IPS DF 19.7 (cell line): ENCODE measurements around the gene CYP8B1.

Source experiments
- DNase-seq: peaks from one replicate; pipeline ENCODE4 v3.0.0-alpha.2; 2013; ENCODE audit warnings: low read depth, low spot score

Gene CYP8B1

GRCh38 chr3:42852441-42852840 lies 23.2 kb downstream of the CYP8B1 start:
- no peak for DNase-seq

DNA sequence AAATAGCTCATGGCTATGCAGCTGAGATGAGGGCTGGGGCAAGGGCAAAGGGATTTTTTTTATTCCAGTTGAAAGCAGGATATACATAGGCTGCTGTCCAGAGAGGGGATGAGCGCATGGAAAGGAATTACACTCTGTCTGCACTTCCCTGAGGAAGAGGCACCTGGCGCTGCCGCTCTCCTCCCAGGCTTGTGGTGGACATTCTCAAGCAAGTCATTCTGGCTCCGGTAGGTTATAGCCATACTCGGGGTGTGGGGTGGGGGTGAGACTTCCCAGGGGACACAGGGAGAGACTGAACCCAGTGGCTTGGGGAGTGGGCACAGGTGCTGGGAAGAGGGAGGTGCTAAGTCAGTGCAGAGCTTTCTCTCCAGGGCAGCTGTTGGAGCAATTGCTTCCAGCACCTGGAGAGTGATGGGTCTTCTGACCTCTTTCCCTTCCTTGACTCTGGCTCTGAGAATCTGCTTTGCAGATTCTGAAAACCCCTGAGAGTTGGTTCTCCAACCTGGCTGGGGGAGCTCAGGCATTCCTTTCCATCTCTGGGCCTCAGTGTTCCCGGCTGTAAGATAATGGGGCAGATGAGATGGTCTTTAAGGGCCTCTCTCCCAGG lies 24.3 kb downstream of the CYP8B1 start:
- no peak for DNase-seq

GRCh38 chr3:42850263-42850662 lies 25.4 kb downstream of the CYP8B1 start:
- no peak for DNase-seq

DNA sequence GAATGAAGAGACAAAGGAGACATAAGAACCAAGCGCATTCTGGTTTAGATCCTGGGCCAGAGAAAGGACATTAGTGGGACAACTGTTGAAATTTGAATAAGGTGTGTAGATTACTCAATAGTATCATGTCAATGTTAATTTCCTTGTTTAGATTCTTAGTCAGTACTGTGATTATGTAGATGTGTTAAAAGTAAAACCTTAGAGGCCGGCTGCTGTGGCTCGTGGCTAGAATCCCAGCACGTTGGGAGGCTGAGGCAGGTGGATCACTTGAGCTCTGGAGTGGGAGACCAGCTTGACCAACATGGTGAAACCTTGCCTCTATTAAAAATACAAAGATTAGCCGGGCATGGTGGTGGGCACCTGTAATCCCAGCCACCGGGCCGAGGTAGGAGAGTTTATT lies 26.7 kb downstream of the CYP8B1 start:
- no peak for DNase-seq

DNA sequence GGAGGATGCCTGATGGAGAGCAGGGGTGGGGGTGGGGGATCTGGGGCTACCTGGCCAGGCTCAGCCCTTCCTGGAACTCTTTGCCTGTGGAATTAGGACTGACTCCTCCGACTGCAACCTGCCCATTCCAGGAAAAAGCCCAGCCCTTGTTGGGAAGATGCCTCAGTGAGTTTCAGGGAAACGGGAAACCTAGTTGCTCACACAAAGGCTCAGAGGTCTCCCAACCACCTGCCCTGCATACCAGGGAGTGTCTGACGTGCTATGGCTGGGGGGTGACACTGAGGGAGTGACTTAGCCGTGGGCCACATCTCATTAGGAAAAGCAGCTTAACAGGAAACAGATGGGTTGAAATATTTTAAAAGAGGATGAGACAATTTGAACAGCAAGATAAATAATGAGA lies 27.9 kb downstream of the CYP8B1 start:
- no peak for DNase-seq

DNA sequence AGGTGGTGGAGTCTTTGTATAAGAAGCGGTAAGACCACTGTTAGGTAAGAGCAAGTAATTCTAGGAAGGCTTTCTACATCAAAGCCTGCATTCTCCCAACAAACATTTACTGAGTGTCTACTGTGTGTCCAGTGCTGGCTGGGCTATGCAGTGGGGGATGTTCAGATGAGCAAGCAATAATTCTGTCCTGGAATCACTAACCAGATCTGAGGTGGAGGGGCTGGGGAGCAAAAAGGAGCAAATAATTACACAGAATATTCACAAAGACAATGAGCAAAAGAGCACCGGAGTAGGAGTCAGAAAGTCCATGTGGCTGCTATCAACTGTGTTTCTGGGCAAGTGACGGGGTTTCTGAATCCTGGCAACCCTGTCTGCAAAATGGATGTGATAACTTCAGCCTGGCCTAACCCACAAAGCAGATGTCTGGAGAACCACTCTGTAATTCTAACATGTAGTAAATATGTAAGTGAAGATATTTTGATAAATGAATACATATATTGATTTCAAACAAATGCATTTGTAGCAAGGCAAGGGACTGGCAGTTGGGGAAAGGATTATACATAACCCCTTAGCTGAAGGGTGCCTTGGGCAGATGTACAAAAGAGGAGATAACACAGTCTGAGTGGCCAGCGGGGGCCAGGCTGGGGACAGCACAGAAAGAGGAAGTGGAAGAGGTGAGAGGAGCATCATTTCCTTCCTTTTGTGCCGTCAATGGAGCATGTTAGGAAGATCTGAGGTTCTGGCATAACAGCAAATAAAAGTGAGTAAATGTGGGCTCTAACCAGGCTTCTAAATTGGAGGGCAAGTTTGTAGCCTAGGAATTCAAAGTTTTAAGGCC lies 28.8 kb downstream of the CYP8B1 start:
- no peak for DNase-seq

DNA sequence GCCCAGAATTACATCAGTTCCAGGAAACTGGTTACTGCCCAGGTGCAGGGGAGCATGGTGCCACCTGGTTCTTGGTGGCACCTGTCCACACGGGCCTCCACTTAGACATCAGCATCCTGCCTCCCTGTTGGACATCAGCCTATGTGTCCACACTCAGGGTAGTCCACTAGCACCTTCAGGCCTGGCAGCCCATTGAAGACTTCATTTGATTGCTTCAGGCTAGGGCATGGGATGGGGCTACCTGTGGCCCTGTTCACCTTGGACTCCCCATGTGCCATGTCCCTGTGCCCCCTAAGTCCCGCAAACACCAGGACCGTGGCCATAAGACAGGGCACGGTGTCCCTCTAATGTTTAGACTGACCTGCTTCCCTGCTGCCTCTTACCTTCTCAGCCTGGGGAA lies 30.9 kb downstream of the CYP8B1 start:
- no peak for DNase-seq

DNA sequence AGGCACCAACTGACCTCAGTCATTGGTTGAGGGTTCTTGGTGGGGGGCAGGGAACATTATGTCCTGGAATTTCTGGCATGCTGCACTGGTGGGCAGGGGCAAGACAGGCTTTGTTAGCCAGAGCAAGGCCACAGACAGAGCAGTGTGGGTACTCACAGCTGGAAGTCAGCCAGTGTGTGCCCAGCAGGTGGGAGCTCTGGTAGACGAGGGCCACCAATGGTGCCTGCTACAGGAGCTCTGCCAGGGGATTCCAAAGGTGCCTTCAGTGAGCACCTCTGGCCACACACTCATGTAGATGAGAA lies 31.3 kb downstream of the CYP8B1 start:
- no peak for DNase-seq

- DNase-seq, result no peak
These were observed 31.8 kb downstream of the CYP8B1 start for GRCh38 chr3:42843713-42844411.

DNA sequence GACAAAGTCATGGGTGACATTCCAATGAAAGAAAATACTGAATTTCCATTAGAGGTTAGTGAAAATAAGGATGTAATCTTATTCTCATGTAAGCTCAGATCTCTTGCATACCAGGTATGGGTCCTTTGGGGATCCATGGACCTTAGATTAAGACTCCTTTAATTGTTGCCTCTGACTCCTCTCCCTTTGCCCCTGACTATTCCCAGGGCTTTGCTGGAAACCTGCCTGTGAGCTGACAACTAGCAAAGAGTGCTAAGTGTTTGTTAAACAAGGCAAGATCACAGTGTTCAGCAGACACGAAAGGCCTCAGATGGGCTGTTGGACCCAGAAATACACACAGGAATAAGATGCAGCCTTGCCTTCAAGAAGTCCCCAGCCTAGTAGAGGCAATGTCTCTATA lies 34.3 kb downstream of the CYP8B1 start:
- DNase-seq, result no peak

DNA sequence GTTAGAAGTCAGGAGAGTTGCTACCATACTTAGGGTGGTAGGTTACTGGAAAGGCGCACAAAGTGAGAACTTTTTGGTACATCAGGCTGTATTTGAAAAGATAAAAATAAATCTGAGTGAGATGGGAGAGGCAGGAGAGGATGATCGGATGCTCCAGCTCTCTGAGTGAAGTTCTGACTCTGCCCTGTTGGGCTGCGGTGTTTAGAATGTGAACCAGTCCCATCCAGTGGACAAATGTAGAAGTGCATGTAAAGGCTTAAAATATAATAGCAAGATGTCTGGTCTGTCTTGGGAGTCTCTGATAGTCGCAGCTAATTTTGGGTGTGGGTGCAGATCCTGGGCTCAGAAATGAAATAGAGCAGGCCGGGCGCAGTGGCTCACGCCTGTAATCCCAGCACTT lies 36.1 kb downstream of the CYP8B1 start:
- no peak for DNase-seq

GRCh38 chr3:42838571-42838970 lies 37.1 kb downstream of the CYP8B1 start:
- no peak for DNase-seq

DNA sequence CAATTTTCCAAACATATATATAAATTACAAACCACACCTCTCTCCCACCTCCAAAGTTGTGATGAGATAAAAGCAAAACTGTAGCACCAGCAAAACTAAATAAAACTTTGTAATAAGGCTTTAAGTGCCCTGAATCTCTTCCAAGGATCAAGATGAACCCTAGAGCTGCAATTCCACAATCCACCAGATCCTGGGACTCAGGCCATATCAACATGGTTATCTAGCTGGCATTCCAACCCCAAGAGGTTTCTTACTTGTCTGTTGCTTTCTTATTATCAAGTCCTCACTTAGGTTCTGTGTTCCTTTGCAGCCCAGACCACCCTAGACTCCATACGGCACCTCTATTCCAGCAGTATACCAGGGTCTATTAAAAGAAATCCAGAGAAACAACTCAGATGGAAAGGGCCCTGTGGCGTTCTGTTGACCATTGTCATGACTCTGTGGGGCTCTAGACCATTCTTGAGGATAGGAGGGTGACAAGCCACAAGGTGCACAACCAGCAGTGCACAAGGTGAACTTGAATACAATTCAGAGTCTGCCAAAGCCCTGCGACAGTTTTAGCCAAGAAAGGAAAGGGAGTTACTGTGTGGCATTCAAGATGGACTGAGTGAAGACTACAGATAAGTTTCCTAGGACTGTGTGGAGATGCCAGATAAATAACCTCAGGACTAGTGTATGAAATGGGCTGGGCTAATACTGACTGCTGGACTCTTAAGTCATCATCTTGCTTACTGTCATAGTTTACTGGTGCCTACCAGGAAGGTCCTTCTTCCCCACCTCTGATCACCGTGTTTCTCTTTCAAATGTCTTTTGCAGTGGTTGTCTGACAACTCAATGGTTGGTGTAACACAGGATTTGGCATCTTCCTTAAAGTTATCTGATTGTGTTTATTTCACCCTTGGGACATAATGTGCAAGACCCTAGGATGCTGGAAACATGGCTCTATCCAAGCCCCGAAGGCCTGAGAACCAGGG lies 39.2 kb downstream of the CYP8B1 start:
- no peak for DNase-seq

GRCh38 chr3:42831321-42831713 lies 44.4 kb downstream of the CYP8B1 start:
- no peak for DNase-seq

DNA sequence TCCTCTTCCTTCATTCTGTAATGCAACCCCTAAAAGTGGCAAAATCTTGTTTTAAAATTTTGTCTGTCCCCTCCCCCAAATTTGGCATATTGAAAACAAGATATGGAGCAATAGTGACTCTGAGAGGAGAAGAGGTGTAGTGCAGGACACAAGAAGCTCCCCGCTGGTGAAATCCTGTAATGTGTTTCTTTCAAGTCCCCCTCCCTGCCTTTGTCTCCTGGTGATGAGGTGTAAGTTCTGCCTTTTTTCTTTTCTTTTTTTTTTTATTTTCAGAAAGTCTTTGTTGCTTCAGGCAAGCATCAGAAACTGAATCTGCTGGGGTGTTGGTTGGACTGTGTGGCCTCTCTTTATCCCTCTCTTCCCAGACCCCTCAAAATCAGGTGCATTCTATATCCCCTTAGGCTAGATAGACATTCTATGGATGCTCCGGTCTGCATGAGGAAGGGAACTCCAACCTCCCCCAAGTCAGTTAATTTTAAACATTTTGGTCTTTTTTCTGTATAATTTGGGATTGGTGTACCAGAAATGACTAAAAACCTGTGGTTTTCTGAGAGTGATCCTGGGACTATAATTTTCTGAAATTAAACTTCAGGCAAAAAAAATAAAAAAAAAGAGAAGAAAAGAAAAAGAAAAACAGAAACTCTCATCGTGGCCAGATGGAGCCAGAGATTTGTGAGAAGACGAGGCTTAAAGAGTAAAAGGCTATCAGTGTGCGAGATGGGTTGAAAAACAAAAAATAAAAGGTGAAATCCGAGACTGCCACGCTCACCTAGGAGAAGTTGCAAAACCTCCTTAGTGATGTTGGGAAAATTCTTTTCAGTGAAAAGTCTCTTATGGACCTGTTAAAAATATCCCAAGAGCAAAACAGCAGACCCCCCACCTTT lies 45.0 kb downstream of the CYP8B1 start:
- DNase-seq, result no peak

DNA sequence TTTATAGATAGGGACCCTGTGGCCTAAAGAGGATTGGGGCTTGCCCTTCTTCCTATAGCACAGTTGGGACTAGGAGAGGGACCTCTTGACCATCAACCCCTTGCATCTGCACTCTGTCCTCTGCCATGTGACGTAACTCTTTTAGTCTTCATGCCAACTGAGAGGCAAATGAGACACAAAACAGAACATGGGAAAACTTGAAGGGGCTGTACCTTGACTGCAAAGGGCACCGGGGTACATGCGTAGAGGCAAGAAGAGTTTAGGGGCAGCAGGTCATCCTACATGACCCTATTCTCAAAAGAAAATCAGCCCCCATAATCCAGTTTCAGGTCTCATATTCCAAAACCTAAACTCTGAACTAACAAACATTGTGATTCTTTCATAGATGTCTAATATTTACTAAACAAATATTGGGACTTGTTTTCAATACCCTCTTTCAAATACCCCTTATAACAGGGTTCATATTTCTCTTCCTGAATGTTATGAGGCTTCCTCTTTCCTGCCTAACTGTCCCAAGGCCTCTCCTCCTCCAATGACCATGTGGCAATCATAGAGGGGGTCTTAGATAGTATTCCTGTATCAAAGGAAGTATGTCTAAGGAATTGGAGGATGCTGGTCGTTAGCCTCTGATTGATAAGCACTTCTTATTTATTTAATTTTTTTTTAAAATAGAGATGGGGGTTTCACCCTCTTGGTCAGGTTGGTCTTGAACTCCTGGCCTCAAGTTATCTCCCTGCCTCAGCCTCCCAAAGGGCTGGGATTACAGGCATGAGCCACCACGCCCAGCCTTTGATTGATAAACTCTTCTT lies 45.8 kb downstream of the CYP8B1 start:
- no peak for DNase-seq

- no peak for DNase-seq
These were observed 46.5 kb downstream of the CYP8B1 start for GRCh38 chr3:42829083-42829627.

DNA sequence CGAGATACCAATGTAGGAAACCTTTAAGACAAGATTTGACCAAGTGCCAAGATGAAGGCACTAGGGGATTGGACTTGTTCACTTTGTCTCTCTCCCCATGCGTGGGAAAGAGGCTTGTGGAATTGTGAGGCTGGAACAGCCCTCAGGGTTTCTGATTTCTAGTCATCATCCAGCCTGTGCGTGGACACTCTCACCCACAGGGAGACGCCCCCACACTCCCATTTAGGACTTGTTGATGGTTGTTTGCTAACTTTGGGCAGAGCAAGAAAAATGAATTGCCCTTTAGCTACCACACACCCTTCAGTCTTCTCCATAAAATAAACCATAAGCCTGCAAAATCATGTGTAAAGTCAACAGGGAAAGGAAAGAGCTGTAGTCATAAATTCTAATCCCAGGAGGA lies 48.0 kb downstream of the CYP8B1 start:
- DNase-seq, result no peak

GRCh38 chr3:42827023-42827422 lies 48.7 kb downstream of the CYP8B1 start:
- no peak for DNase-seq

DNA sequence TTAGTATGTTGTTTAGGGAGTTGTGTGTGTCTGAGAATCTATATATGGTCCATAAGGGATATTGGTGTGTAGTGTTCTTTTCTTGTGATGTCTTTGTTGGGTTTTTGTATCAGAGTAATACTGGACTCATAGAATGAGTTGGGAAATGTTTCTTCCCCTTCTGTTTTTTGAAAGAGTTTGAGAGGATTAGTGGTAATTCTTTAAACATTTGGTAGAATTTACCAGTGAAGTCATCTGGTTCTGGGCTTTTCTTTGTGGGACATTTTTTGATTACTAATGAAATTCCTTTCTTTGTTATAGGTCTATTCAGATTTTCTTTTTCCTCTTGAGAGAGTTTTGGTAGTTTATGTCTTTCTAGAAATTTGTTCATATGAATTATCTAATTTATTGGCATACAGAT lies 49.5 kb downstream of the CYP8B1 start:
- DNase-seq, result no peak
